Suprapubic skin (tissue), 4 donors: ENCODE measurements around the gene TOR3A. TPM values are rescaled to one million over a fixed set of nuclear protein-coding genes. Genes with fewer than 3 reads are reported as not detected.

Source experiments
- DNase-seq, 2 donors: peaks; one replicate each; pipeline ENCODE4 v3.0.0-alpha.2; 2019; ENCODE audit warnings: low spot score in 2 of 2
- H3K27ac ChIP-seq: fragments of 200-600 bp; sonication (generic); one replicate; pipeline ENCODE4 v1.5.1; 2019
- H3K27me3 ChIP-seq: fragments of 200-600 bp; sonication (generic); one replicate; pipeline ENCODE4 v1.5.1; 2019
- H3K36me3 ChIP-seq: fragments of 200-600 bp; sonication (generic); one replicate; pipeline ENCODE4 v1.5.1; 2019
- H3K4me1 ChIP-seq: fragments of 200-600 bp; sonication (generic); one replicate; pipeline ENCODE4 v1.5.1; 2019
- H3K4me3 ChIP-seq: fragments of 200-600 bp; sonication (generic); one replicate; pipeline ENCODE4 v1.5.1; 2019; ENCODE audit warnings: mild to moderate bottlenecking
- H3K9me3 ChIP-seq: fragments of 200-600 bp; sonication (generic); one replicate; pipeline ENCODE4 v1.5.1; 2019
- CTCF ChIP-seq, 2 donors: fragments of 200-600 bp in 1 of 2; fragments of 450-650 bp in 1 of 2; sonication (generic) in 1 of 2; IDR thresholded peaks; one replicate each; pipeline ENCODE4 v1.5.1; 2016 to 2019; ENCODE audit warnings: antibody characterized with exemption in 2 of 2, mild to moderate bottlenecking in 1 of 2, moderate library complexity in 1 of 2
- EP300 ChIP-seq: sonication (generic); formaldehyde crosslinking; IDR thresholded peaks from one replicate; pipeline ENCODE4 v1.6.1; 2017; ENCODE audit warnings: antibody characterized with exemption
- POLR2A ChIP-seq, 2 donors: fragments of 450-650 bp; IDR thresholded peaks; one replicate each; pipeline ENCODE4 v1.6.1; 2017; ENCODE audit warnings: antibody characterized with exemption in 2 of 2, mild to moderate bottlenecking in 2 of 2, moderate library complexity in 2 of 2
- POLR2AphosphoS5 ChIP-seq, 3 donors: sonication (generic); formaldehyde crosslinking; IDR thresholded peaks; one replicate each; pipeline ENCODE4 v1.6.1; 2017; ENCODE audit warnings: antibody characterized with exemption in 3 of 3
- WGBS: methylation state at CpG from one replicate; pipeline ENCODE4 v1.1.5; 2018; 5-methylcytosine and 5-hydroxymethylcytosine counted together
- total RNA-seq, 4 donors: library from RNA; depleted of rRNA; stranded (reverse); fragments of >200 nt; gene quantifications; one replicate each; pipeline ENCODE4 v1.1.0, GENCODE V29; 2016

The TOR3A gene
- total RNA-seq, 4 donors from 2014 or later = 23.6 to 31.4 (median 29.6) TPM

GRCh38 chr1:179079113-179079761 lies 2.6 kb upstream of the TOR3A start:
- Histone ChIP-seq H3K4me3 (no peak overlapping the region), H3K9me3 (no peaks in the 10 kb centered on the region), H3K4me1 (peaks cover 28% of the 10 kb centered on the region), H3K36me3 (no peaks in the 10 kb centered on the region), H3K27ac (no peak overlapping the region), H3K27me3 (no peaks in the 10 kb centered on the region)
- no peak for DNase-seq
- TF ChIP-seq POLR2AphosphoS5 (IDR thresholded peaks at IDR 0.05) = no peak
- TF ChIP-seq CTCF (IDR thresholded peaks at IDR 0.05) = peak; percentile 64 to 77
- WGBS = 51% methylated on average over 18 of the region's 18 CpGs

GRCh38 chr1:179080866-179081686 lies 794 bp upstream of the TOR3A start:
- peaks cover 28% of the 10 kb centered on the region for H3K4me1 ChIP-seq
- 30% methylated on average over 18 of the region's 18 CpGs for WGBS
- H3K4me3 ChIP-seq = peak overlapping the region; percentile 89
- H3K36me3 ChIP-seq = peaks cover 12% of the 10 kb centered on the region
- no peak for TF ChIP-seq EP300
- TF ChIP-seq POLR2AphosphoS5 (IDR thresholded peaks at IDR 0.05) = no peak
- no peak for TF ChIP-seq CTCF (IDR thresholded peaks at IDR 0.05)
- no peak for TF ChIP-seq POLR2A (IDR thresholded peaks at IDR 0.05)
- no peaks in the 10 kb centered on the region for H3K9me3 ChIP-seq
- no peaks in the 10 kb centered on the region for H3K27me3 ChIP-seq
- peak in 1 of 2 donors; percentile 77 for DNase-seq
- H3K27ac ChIP-seq = peak overlapping the region; percentile 88

GRCh38 chr1:179082333-179082998 lies 596 bp downstream of the TOR3A start:
- no peaks in the 10 kb centered on the region for H3K27me3 ChIP-seq
- H3K36me3 ChIP-seq = peaks cover 20% of the 10 kb centered on the region
- H3K27ac ChIP-seq = peak overlapping the region; percentile 88
- H3K4me3 ChIP-seq = peak overlapping the region; percentile 89
- 0% methylated on average over 10 of the region's 52 CpGs for WGBS
- DNase-seq = peak in 1 of 2 donors; percentile 72
- no peaks in the 10 kb centered on the region for H3K9me3 ChIP-seq
- TF ChIP-seq CTCF (IDR thresholded peaks at IDR 0.05) = no peak
- TF ChIP-seq EP300 = no peak
- TF ChIP-seq POLR2AphosphoS5 (IDR thresholded peaks at IDR 0.05) = no peak
- no peak for TF ChIP-seq POLR2A (IDR thresholded peaks at IDR 0.05)
- peaks cover 28% of the 10 kb centered on the region for H3K4me1 ChIP-seq

GRCh38 chr1:179082999-179083335 lies 1.1 kb downstream of the TOR3A start:
- H3K9me3 ChIP-seq = no peaks in the 10 kb centered on the region
- no peak for TF ChIP-seq POLR2AphosphoS5 (IDR thresholded peaks at IDR 0.05)
- TF ChIP-seq POLR2A (IDR thresholded peaks at IDR 0.05) = no peak
- no peak for TF ChIP-seq CTCF (IDR thresholded peaks at IDR 0.05)
- TF ChIP-seq EP300 = no peak
- WGBS = 6% methylated on average over 3 of the region's 3 CpGs
- no peaks in the 10 kb centered on the region for H3K27me3 ChIP-seq
- no peak for DNase-seq
- peaks cover 25% of the 10 kb centered on the region for H3K36me3 ChIP-seq
- H3K27ac ChIP-seq = peak overlapping the region; percentile 88
- H3K4me1 ChIP-seq = peaks cover 28% of the 10 kb centered on the region
- peak overlapping the region; percentile 89 for H3K4me3 ChIP-seq

GRCh38 chr1:179083533-179083932 lies 1.7 kb downstream of the TOR3A start:
- Histone ChIP-seq H3K9me3 (no peaks in the 10 kb centered on the region), H3K27ac (no peak overlapping the region), H3K36me3 (peaks cover 31% of the 10 kb centered on the region), H3K4me1 (peaks cover 28% of the 10 kb centered on the region), H3K27me3 (no peaks in the 10 kb centered on the region), H3K4me3 (peak overlapping the region; percentile 89)
- no peak for DNase-seq
- 76% methylated on average over 6 of the region's 8 CpGs for WGBS
- TF ChIP-seq EP300 (no peak), POLR2AphosphoS5 (IDR thresholded peaks at IDR 0.05) (no peak), CTCF (IDR thresholded peaks at IDR 0.05) (no peak), POLR2A (IDR thresholded peaks at IDR 0.05) (no peak)
